Measurements from ENCODE around the gene LZTS3. TPM values are rescaled to one million over a fixed set of nuclear protein-coding genes. Genes with fewer than 3 reads are reported as not detected.

LZTS3 gene
- total and polyA plus RNA-seq, 2 of the 13 experiments (the other 11 are each of a cell fraction or from before 2014, with no cell fraction given): 10.1 to 31.3 TPM

DNA sequence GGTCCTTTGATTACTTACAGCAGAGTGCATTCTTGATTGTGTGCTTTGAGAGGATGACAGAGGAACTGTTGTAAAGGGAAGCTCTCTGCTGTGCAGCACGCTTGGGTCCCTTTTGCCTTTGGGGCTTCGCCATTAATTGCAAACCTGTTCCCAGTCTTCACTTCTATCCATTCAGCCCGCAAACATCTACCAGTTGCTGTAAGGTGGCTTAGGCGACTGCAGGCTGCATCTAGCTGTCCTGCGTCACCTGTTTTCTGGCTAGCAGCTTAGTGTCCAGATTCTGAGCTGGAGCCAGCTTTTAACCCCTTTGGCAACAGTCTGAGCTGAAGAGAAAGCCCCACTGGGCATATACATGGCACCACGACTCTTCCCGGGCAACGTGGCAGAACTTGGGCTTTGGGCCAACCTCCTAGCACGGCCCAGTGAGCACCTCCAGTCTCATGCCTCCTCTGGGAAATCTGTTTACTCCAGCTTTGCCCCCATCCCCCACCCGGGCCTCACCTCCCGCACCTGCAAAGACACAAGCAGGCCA, 11.2 kb downstream of the LZTS3 start (continued):
- TF ChIP-seq, protein P1, sequence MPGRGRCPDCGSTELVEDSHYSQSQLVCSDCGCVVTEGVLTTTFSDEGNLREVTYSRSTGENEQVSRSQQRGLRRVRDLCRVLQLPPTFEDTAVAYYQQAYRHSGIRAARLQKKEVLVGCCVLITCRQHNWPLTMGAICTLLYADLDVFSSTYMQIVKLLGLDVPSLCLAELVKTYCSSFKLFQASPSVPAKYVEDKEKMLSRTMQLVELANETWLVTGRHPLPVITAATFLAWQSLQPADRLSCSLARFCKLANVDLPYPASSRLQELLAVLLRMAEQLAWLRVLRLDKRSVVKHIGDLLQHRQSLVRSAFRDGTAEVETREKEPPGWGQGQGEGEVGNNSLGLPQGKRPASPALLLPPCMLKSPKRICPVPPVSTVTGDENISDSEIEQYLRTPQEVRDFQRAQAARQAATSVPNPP (CRISPR knock-in tag; IDR thresholded peaks at IDR 0.05): no peak
- TF ChIP-seq BRCA1 (CRISPR knock-in tag; IDR thresholded peaks at IDR 0.05): no peak
- TF ChIP-seq ZNF556 (CRISPR knock-in tag; IDR thresholded peaks at IDR 0.05; ENCODE audit: borderline replicate concordance): no peak
- TF ChIP-seq ZNF839 (CRISPR knock-in tag; IDR thresholded peaks at IDR 0.05; ENCODE audit: borderline replicate concordance): no peak
- TF ChIP-seq SMAD3 (CRISPR knock-in tag; IDR thresholded peaks at IDR 0.05): no peak
- TF ChIP-seq ASH2L (IDR thresholded peaks at IDR 0.05; ENCODE audit: insufficient read length, low read depth, low read length): no peak
- TF ChIP-seq ZNF777 (CRISPR knock-in tag; IDR thresholded peaks at IDR 0.05): no peak
- no peak; the same call in 1 of the 2 replicates for TF ChIP-seq NAIF1 (CRISPR knock-in tag; IDR thresholded peaks at IDR 0.05; ENCODE audit: borderline replicate concordance)
- 0 out of 2 replicates have a peak, but pooled peaks have one; percentile 18 for TF ChIP-seq BCL6 (CRISPR knock-in tag; IDR thresholded peaks at IDR 0.05)
- no peak for TF ChIP-seq RCOR2 (CRISPR knock-in tag; IDR thresholded peaks at IDR 0.05)
- no peak for TF ChIP-seq SRSF4 (IDR thresholded peaks at IDR 0.05; ENCODE audit: low read depth, low read length, poor library complexity, severe bottlenecking)
- TF ChIP-seq MYNN (CRISPR knock-in tag; IDR thresholded peaks at IDR 0.05; ENCODE audit: low read depth): no peak
- TF ChIP-seq ZNF660 (CRISPR knock-in tag; IDR thresholded peaks at IDR 0.05; ENCODE audit: borderline replicate concordance, low read depth): no peak
- TF ChIP-seq, protein P2, sequence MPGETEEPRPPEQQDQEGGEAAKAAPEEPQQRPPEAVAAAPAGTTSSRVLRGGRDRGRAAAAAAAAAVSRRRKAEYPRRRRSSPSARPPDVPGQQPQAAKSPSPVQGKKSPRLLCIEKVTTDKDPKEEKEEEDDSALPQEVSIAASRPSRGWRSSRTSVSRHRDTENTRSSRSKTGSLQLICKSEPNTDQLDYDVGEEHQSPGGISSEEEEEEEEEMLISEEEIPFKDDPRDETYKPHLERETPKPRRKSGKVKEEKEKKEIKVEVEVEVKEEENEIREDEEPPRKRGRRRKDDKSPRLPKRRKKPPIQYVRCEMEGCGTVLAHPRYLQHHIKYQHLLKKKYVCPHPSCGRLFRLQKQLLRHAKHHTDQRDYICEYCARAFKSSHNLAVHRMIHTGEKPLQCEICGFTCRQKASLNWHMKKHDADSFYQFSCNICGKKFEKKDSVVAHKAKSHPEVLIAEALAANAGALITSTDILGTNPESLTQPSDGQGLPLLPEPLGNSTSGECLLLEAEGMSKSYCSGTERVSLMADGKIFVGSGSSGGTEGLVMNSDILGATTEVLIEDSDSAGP (CRISPR knock-in tag; IDR thresholded peaks at IDR 0.05; ENCODE audit: borderline replicate concordance): peak; percentile 77
- TF ChIP-seq MTA1 (CRISPR knock-in tag; IDR thresholded peaks at IDR 0.05; ENCODE audit: borderline replicate concordance): no peak
- no peak for TF ChIP-seq SKI (IDR thresholded peaks at IDR 0.05; ENCODE audit: partially characterized antibody)
- TF ChIP-seq, protein P3, sequence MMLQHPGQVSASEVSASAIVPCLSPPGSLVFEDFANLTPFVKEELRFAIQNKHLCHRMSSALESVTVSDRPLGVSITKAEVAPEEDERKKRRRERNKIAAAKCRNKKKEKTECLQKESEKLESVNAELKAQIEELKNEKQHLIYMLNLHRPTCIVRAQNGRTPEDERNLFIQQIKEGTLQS (CRISPR knock-in tag; IDR thresholded peaks at IDR 0.05): no peak
- TF ChIP-seq, protein P4, sequence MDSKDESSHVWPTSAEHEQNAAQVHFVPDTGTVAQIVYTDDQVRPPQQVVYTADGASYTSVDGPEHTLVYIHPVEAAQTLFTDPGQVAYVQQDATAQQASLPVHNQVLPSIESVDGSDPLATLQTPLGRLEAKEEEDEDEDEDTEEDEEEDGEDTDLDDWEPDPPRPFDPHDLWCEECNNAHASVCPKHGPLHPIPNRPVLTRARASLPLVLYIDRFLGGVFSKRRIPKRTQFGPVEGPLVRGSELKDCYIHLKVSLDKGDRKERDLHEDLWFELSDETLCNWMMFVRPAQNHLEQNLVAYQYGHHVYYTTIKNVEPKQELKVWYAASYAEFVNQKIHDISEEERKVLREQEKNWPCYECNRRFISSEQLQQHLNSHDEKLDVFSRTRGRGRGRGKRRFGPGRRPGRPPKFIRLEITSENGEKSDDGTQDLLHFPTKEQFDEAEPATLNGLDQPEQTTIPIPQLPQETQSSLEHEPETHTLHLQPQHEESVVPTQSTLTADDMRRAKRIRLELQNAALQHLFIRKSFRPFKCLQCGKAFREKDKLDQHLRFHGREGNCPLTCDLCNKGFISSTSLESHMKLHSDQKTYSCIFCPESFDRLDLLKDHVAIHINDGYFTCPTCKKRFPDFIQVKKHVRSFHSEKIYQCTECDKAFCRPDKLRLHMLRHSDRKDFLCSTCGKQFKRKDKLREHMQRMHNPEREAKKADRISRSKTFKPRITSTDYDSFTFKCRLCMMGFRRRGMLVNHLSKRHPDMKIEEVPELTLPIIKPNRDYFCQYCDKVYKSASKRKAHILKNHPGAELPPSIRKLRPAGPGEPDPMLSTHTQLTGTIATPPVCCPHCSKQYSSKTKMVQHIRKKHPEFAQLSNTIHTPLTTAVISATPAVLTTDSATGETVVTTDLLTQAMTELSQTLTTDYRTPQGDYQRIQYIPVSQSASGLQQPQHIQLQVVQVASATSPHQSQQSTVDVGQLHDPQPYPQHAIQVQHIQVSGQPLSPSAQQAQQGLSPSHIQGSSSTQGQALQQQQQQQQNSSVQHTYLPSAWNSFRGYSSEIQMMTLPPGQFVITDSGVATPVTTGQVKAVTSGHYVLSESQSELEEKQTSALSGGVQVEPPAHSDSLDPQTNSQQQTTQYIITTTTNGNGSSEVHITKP (CRISPR knock-in tag; IDR thresholded peaks at IDR 0.05; ENCODE audit: low read depth): no peak
- TF ChIP-seq, protein P5, sequence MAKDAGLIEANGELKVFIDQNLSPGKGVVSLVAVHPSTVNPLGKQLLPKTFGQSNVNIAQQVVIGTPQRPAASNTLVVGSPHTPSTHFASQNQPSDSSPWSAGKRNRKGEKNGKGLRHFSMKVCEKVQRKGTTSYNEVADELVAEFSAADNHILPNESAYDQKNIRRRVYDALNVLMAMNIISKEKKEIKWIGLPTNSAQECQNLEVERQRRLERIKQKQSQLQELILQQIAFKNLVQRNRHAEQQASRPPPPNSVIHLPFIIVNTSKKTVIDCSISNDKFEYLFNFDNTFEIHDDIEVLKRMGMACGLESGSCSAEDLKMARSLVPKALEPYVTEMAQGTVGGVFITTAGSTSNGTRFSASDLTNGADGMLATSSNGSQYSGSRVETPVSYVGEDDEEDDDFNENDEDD (CRISPR knock-in tag; IDR thresholded peaks at IDR 0.05; ENCODE audit: borderline replicate concordance): no peak
- 0 out of 2 replicates have a peak, but pooled peaks have one; percentile 15 for TF ChIP-seq ELF1 (CRISPR knock-in tag; IDR thresholded peaks at IDR 0.05)
- TF ChIP-seq, protein P6, sequence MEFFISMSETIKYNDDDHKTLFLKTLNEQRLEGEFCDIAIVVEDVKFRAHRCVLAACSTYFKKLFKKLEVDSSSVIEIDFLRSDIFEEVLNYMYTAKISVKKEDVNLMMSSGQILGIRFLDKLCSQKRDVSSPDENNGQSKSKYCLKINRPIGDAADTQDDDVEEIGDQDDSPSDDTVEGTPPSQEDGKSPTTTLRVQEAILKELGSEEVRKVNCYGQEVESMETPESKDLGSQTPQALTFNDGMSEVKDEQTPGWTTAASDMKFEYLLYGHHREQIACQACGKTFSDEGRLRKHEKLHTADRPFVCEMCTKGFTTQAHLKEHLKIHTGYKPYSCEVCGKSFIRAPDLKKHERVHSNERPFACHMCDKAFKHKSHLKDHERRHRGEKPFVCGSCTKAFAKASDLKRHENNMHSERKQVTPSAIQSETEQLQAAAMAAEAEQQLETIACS (CRISPR knock-in tag; IDR thresholded peaks at IDR 0.05): no peak
